Trophoblast cell (in vitro differentiated cells and primary cell): ENCODE measurements around the gene ZSWIM9.
A peak's percentile ranks its signal among the peaks of the same experiment; 100 is the strongest.

Experiments used
- DNase-seq, 2 donors: peaks; one replicate each; pipeline ENCODE4 v3.0.0-alpha.2; 2016
- H2AFZ ChIP-seq: 2 replicates; pipeline ENCODE4 v1.6.1; 2013; ENCODE audit warnings: low read length, moderate library complexity, mild to moderate bottlenecking; ENCODE audit not compliant: insufficient read depth, poor library complexity
- H2AK5ac ChIP-seq: 2 replicates; pipeline ENCODE4 v1.6.1; 2013; ENCODE audit warnings: mild to moderate bottlenecking, low read length
- H2BK120ac ChIP-seq: 2 replicates; pipeline ENCODE4 v1.6.1; 2013; ENCODE audit warnings: low read length, mild to moderate bottlenecking, moderate library complexity; ENCODE audit not compliant: insufficient read depth, poor library complexity
- H2BK12ac ChIP-seq: 2 replicates; pipeline ENCODE4 v1.6.1; 2013; ENCODE audit warnings: mild to moderate bottlenecking, low read length, moderate library complexity
- H2BK5ac ChIP-seq: 2 replicates; pipeline ENCODE4 v1.6.1; 2013; ENCODE audit warnings: low read length, low read depth, moderate library complexity, mild to moderate bottlenecking; ENCODE audit not compliant: poor library complexity
- H3K14ac ChIP-seq: 2 replicates; pipeline ENCODE4 v1.6.1; 2013; ENCODE audit warnings: mild to moderate bottlenecking, low read length
- H3K18ac ChIP-seq: 2 replicates; pipeline ENCODE4 v1.6.1; 2013; ENCODE audit warnings: mild to moderate bottlenecking, low read length
- H3K23ac ChIP-seq: 2 replicates; pipeline ENCODE4 v1.6.1; 2013; ENCODE audit warnings: low read length
- H3K27ac ChIP-seq: 2 replicates; pipeline ENCODE4 v1.5.1; 2013; ENCODE audit warnings: low read depth, mild to moderate bottlenecking, inconsistent platforms, low read length, moderate library complexity
- H3K27me3 ChIP-seq: 2 replicates; pipeline ENCODE4 v1.6.1; 2013; ENCODE audit warnings: inconsistent platforms, mild to moderate bottlenecking, low read length, moderate library complexity; ENCODE audit not compliant: insufficient read depth
- H3K36me3 ChIP-seq, 2 experiments: 1 replicate in 1 of 2; 2 replicates in 1 of 2; pipeline ENCODE4 v1.6.1; 2013; ENCODE audit warnings: low read length in 2 of 2, mild to moderate bottlenecking in 2 of 2, moderate library complexity in 1 of 2; ENCODE audit not compliant: insufficient read depth in 2 of 2, control insufficient read depth in 1 of 2
- H3K4ac ChIP-seq: 2 replicates; pipeline ENCODE4 v1.6.1; 2013; ENCODE audit warnings: low read depth, mild to moderate bottlenecking, low read length, moderate library complexity
- H3K4me1 ChIP-seq, 2 experiments: 1 replicate in 1 of 2; 2 replicates in 1 of 2; pipeline ENCODE4 v1.6.1; 2013; ENCODE audit warnings: low read length in 2 of 2, mild to moderate bottlenecking in 2 of 2, moderate library complexity in 1 of 2; ENCODE audit not compliant: insufficient read depth in 2 of 2, control insufficient read depth in 1 of 2
- H3K4me2 ChIP-seq: 2 replicates; pipeline ENCODE4 v1.6.1; 2013; ENCODE audit warnings: inconsistent platforms, mild to moderate bottlenecking, low read length, moderate library complexity
- H3K4me3 ChIP-seq: 2 replicates; pipeline ENCODE4 v1.5.1; 2013; ENCODE audit warnings: mild to moderate bottlenecking, low read depth, low read length, inconsistent platforms
- H3K79me1 ChIP-seq: one replicate; pipeline ENCODE4 v1.6.1; 2013; ENCODE audit warnings: low read length
- H3K79me2 ChIP-seq: 2 replicates; pipeline ENCODE4 v1.6.1; 2013; ENCODE audit warnings: low read length, mild to moderate bottlenecking; ENCODE audit not compliant: control insufficient read depth, insufficient read depth, poor library complexity
- H3K9ac ChIP-seq: 2 replicates; pipeline ENCODE4 v1.6.1; 2013; ENCODE audit warnings: mild to moderate bottlenecking, low read length
- H3K9me3 ChIP-seq: 2 replicates; pipeline ENCODE4 v1.6.1; 2013; ENCODE audit warnings: low read depth, mild to moderate bottlenecking, control low read depth, inconsistent platforms, low read length; ENCODE audit not compliant: insufficient read depth
- H4K12ac ChIP-seq: 2 replicates; pipeline ENCODE4 v1.6.1; 2013; ENCODE audit warnings: low read depth, mild to moderate bottlenecking, low read length, moderate library complexity
- H4K8ac ChIP-seq: 2 replicates; pipeline ENCODE4 v1.6.1; 2013; ENCODE audit warnings: low read depth, mild to moderate bottlenecking, low read length, moderate library complexity
- H4K91ac ChIP-seq: one replicate; pipeline ENCODE4 v1.6.1; 2013; ENCODE audit warnings: low read depth, mild to moderate bottlenecking, low read length, moderate library complexity
- WGBS: extraction: QIAGEN DNeasy Blood & Tissue Kit; methylation state at CpG from one replicate; pipeline ENCODE4 v1.1.7; 2013; ENCODE audit warnings: missing lambda C conversion rate; ENCODE audit not compliant: insufficient read length, insufficient coverage; ENCODE audit errors: extremely low coverage; 5-methylcytosine and 5-hydroxymethylcytosine counted together

Gene ZSWIM9

GRCh38 chr19:48171710-48172109 lies 1.2 kb downstream of the ZSWIM9 start:
- H2BK5ac ChIP-seq: no peak overlapping the region
- no peak overlapping the region for H3K18ac ChIP-seq
- H3K79me1 ChIP-seq: peaks cover 10% of the 10 kb centered on the region
- H3K27ac ChIP-seq: no peak overlapping the region
- H3K36me3 ChIP-seq: peaks cover 16% of the 10 kb centered on the region in 2 experiments
- H4K8ac ChIP-seq: no peak overlapping the region
- no peak overlapping the region for H3K23ac ChIP-seq
- H2BK12ac ChIP-seq: no peak overlapping the region
- peaks cover 1% of the 10 kb centered on the region for H3K9me3 ChIP-seq
- H3K9ac ChIP-seq: no peak overlapping the region
- no peak overlapping the region for H4K12ac ChIP-seq
- H3K27me3 ChIP-seq: no peaks in the 10 kb centered on the region
- no peak overlapping the region for H2BK120ac ChIP-seq
- no CpG with 5 or more reads among the region's 37 CpGs for WGBS
- H3K4ac ChIP-seq: peak overlapping the region; percentile 4
- no peak overlapping the region for H3K14ac ChIP-seq
- H3K4me1 ChIP-seq: peaks cover 5 to 6% of the 10 kb centered on the region in 2 experiments
- DNase-seq: no peak
- H2AK5ac ChIP-seq: no peak overlapping the region
- H3K79me2 ChIP-seq: peaks cover 12% of the 10 kb centered on the region
- no peak overlapping the region for H2AFZ ChIP-seq
- no peak overlapping the region for H3K4me3 ChIP-seq
- H4K91ac ChIP-seq: no peak overlapping the region
- H3K4me2 ChIP-seq: no peak overlapping the region

- Histone ChIP-seq H3K4me2 (no peak overlapping the region), H3K9ac (no peak overlapping the region), H3K4me1 (peaks cover 3 to 5% of the 10 kb centered on the region in 2 experiments), H3K36me3 (peaks cover 16% of the 10 kb centered on the region in 2 experiments), H3K14ac (no peak overlapping the region), H3K79me2 (peaks cover 9% of the 10 kb centered on the region), H4K8ac (no peak overlapping the region), H3K27ac (no peak overlapping the region), H4K12ac (no peak overlapping the region), H3K23ac (no peak overlapping the region), H2AFZ (no peak overlapping the region), H3K9me3 (peaks cover 1% of the 10 kb centered on the region), H2AK5ac (no peak overlapping the region), H3K79me1 (peaks cover 10% of the 10 kb centered on the region), H2BK120ac (no peak overlapping the region), H3K4ac (no peak overlapping the region), H3K27me3 (no peaks in the 10 kb centered on the region), H2BK12ac (no peak overlapping the region), H3K18ac (no peak overlapping the region), H3K4me3 (no peak overlapping the region), H2BK5ac (no peak overlapping the region), H4K91ac (no peak overlapping the region)
- no peak for DNase-seq
- no CpG with 5 or more reads among the region's 6 CpGs for WGBS
Measured at GRCh38 chr19:48174445-48175030, 4.1 kb downstream of the ZSWIM9 start.

GRCh38 chr19:48175578-48175977 lies 5.1 kb downstream of the ZSWIM9 start:
- Histone ChIP-seq H2AFZ (no peak overlapping the region), H3K27me3 (no peaks in the 10 kb centered on the region), H2BK12ac (no peak overlapping the region), H3K79me1 (peaks cover 4% of the 10 kb centered on the region), H3K27ac (no peak overlapping the region), H3K9me3 (peaks cover 1% of the 10 kb centered on the region), H3K4me1 (peaks cover 3 to 5% of the 10 kb centered on the region in 2 experiments), H3K9ac (no peak overlapping the region), H3K18ac (no peak overlapping the region), H3K79me2 (peaks cover 4% of the 10 kb centered on the region), H3K4me2 (no peak overlapping the region), H3K14ac (no peak overlapping the region), H2BK120ac (no peak overlapping the region), H2AK5ac (no peak overlapping the region), H4K12ac (no peak overlapping the region), H2BK5ac (no peak overlapping the region), H4K8ac (no peak overlapping the region), H3K4me3 (no peak overlapping the region), H3K4ac (no peak overlapping the region), H3K36me3 (peaks cover 16% of the 10 kb centered on the region in 2 experiments), H4K91ac (no peak overlapping the region), H3K23ac (no peak overlapping the region)
- WGBS: no CpG with 5 or more reads among the region's 10 CpGs
- no peak for DNase-seq

GRCh38 chr19:48176226-48176625 lies 5.7 kb downstream of the ZSWIM9 start:
- Histone ChIP-seq H3K4me2 (no peak overlapping the region), H4K8ac (no peak overlapping the region), H2AK5ac (no peak overlapping the region), H3K14ac (no peak overlapping the region), H3K9me3 (peaks cover 1% of the 10 kb centered on the region), H3K36me3 (peaks cover 16% of the 10 kb centered on the region in 2 experiments), H3K79me2 (no peaks in the 10 kb centered on the region), H4K91ac (no peak overlapping the region), H2BK12ac (no peak overlapping the region), H4K12ac (no peak overlapping the region), H3K27ac (no peak overlapping the region), H3K23ac (no peak overlapping the region), H2BK120ac (no peak overlapping the region), H3K4me1 (peaks cover 0 to 1% of the 10 kb centered on the region in 2 experiments), H2AFZ (no peak overlapping the region), H3K4ac (no peak overlapping the region), H3K9ac (no peak overlapping the region), H3K18ac (no peak overlapping the region), H3K79me1 (no peaks in the 10 kb centered on the region), H3K27me3 (no peaks in the 10 kb centered on the region), H3K4me3 (no peak overlapping the region), H2BK5ac (no peak overlapping the region)
- 100% methylated on average over 1 of the region's 3 CpGs for WGBS
- no peak for DNase-seq
